Femur (tissue), 1 donor: Measurements from ENCODE around the gene NR6A1.

Experiments
- DNase-seq: peaks from one replicate; pipeline ENCODE4 v3.0.0-alpha.2; 2017

The NR6A1 gene

GRCh38 chr9:124479947-124480620, 291.0 kb downstream of the NR6A1 start:
- no peak for DNase-seq

GRCh38 chr9:124479371-124479770, 291.7 kb downstream of the NR6A1 start:
- DNase-seq, result no peak

GRCh38 chr9:124478354-124478753, 292.8 kb downstream of the NR6A1 start:
- DNase-seq, result no peak

GRCh38 chr9:124477648-124478285, 293.3 kb downstream of the NR6A1 start:
- no peak for DNase-seq

GRCh38 chr9:124477211-124477647, 293.9 kb downstream of the NR6A1 start:
- no peak for DNase-seq

GRCh38 chr9:124475868-124476690, 295.0 kb downstream of the NR6A1 start:
- no peak for DNase-seq

- no peak for DNase-seq
Measured at GRCh38 chr9:124475158-124475867, 295.8 kb downstream of the NR6A1 start.

GRCh38 chr9:124474151-124474550, 297.0 kb downstream of the NR6A1 start:
- no peak for DNase-seq

GRCh38 chr9:124473310-124473709, 297.8 kb downstream of the NR6A1 start:
- no peak for DNase-seq

GRCh38 chr9:124472770-124473169, 298.3 kb downstream of the NR6A1 start:
- DNase-seq, result no peak

- DNase-seq, result no peak
Measured at GRCh38 chr9:124471761-124472160, 299.4 kb downstream of the NR6A1 start.

GRCh38 chr9:124470726-124471125, 300.4 kb downstream of the NR6A1 start:
- no peak for DNase-seq

GRCh38 chr9:124470306-124470705, 300.8 kb downstream of the NR6A1 start:
- no peak for DNase-seq

- DNase-seq, result no peak
Measured at GRCh38 chr9:124469011-124469832, 301.9 kb downstream of the NR6A1 start.

GRCh38 chr9:124468061-124468740, 302.9 kb downstream of the NR6A1 start:
- no peak for DNase-seq

GRCh38 chr9:124467410-124468060, 303.6 kb downstream of the NR6A1 start:
- DNase-seq, result no peak
